ENCODE measurements around the gene RER1. TPM values are rescaled to one million over a fixed set of nuclear protein-coding genes. Genes with fewer than 3 reads are reported as not detected.

Gene RER1
- polyA plus RNA-seq, 1 donor = 70.7 TPM

- DNase-seq (ENCODE audit: low read depth) = no peak
Measured at GRCh38 chr1:2389644-2390043, 2.0 kb upstream of the RER1 start.

GRCh38 chr1:2391931-2392509 lies 379 bp downstream of the RER1 start:
- no peak for DNase-seq (ENCODE audit: low read depth)

DNA sequence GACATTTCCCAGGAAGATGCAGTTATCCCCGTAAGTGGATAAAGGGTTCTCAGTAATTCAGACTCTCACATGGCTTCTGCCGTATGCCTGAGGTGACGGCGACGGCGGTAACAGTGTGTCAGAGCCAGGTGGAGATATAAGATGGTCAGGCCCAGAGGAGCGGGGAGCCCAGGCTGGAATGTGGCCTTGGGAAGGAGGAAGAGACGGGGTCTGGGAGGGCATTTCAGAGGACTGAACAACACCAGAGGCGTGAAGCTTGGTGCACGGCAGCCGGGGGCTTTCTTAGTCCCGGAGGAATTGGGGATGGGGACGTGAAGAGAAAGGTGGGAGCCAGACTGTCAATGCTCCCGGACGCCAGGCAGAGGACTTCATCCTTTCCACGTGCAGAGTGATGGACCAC lies 1.0 kb downstream of the RER1 start:
- DNase-seq (ENCODE audit: low read depth) = no peak

DNA sequence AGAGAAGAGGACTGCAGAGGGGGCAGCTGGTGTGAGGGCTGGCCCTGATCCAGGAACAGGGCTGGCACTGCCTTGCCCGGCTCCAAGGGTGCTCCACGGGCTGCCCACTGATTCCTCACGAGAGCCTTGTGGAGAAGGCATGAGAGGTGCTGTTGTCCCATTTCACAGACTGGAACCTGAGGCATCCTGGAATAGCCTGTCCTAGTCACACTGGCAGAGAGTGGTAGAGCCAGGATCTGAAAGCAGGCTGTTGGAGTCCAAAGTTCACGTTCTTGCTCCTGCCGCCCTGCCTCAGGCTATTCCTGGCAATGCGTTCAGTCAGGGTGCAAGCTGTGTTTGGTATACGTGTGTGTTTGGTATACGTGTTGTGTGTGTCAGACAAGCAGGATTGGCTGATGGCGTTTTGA lies 1.8 kb downstream of the RER1 start:
- DNase-seq (ENCODE audit: low read depth) = no peak

DNA sequence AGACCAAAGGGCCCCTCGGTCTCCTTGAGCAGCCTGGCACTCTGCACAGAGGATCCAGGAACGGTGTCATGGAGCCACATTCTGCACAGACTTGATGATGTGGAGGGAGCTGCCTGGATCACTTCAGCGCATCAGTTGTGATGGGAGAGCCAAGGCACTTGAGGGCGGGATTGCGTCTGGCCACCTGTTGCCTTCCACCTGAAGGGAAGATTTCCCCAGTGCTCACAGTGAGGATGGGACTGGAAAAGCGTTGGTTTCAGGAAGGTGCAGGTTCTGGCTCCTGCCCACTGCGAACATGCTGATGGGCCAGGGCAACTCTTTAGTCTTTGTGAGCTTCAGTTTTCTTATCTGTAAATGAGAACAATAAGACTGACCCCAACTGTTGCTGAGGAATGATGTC lies 2.6 kb downstream of the RER1 start:
- no peak for DNase-seq (ENCODE audit: low read depth)

- DNase-seq (ENCODE audit: low read depth) = no peak
Measured at GRCh38 chr1:2394761-2395160, 3.1 kb downstream of the RER1 start.

DNA sequence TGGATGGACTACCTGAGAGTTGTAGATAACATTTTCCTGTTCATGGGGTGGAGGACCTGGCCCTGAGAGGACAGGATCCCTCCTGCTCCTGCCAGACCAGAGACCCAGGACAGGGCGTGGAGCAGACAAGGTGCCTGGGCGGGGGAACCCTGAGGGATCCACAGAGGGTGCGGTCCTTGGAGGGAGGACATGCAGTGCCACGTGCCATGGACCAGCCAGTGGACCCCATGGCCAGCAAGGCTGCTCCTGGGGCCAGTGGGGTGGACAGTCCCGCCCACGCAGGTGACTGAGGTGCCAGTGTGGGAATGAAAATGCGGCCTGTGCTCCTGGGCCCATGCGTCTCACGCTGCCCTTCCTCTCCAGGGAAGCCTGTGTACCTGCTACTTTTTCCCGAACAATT lies 3.6 kb downstream of the RER1 start:
- no peak for DNase-seq (ENCODE audit: low read depth)

DNA sequence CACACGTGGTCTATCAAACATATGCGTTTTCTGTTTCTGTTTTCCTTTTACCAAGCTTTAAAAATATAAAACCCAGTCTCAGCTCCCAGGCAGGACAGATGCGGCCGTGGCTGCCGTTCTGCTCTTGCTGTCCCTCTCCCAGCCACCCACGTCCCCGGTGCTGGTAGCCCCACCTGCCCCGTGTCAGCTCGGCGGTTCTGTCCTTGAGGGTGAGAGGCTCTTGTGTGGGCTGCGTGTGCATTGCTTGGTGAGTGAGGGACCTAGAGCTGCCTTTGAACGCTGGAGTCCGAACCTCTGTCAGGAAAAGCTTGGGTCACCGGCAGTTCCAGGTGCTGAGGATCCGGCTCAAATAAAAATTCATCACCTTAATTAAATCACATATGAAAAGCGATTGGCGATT lies 4.4 kb downstream of the RER1 start:
- DNase-seq (ENCODE audit: low read depth) = no peak

DNA sequence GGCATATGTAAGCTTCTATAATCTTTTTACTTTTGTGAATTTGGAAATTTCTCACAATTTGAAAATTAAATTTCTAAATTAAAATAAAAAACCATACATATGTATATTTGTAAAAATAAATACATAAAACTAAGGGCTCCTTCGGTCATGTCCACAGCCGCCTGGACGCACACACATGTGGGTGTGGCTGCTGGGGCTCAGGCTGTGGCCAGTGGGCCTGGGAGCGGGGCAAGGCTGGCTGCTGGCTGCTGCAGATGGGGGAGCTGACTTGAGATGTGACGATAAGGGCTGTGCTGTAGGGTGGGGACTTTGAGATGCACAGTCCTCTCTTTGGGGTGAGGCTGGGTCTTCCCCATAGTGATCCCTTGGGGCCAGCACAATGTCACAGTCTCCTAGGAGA lies 4.8 kb downstream of the RER1 start:
- DNase-seq (ENCODE audit: low read depth) = no peak

- no peak for DNase-seq (ENCODE audit: low read depth)
Measured at GRCh38 chr1:2397007-2397679, 5.5 kb downstream of the RER1 start.

DNA sequence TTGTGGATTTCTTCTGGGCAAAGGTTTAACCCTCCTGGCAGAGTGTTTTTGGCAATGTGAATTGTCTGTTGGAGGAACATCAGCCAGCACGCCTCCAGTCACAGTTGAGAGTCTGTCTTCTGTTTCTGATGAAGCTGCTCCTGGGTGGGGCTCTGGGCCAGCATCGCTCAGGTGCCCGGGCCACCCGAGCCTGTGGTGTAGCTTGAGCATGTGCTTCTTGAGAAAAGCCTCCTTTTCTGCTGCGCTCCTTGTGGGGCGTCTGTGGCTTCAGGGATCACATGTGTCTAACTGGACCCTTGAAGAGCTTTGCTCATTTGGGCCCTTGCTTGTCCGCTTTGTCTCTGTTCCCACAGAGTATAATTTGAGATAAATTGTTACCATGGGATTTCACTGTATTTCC lies 7.2 kb downstream of the RER1 start:
- no peak for DNase-seq (ENCODE audit: low read depth)

GRCh38 chr1:2399890-2400575 lies 8.4 kb downstream of the RER1 start:
- DNase-seq (ENCODE audit: low read depth) = no peak

DNA sequence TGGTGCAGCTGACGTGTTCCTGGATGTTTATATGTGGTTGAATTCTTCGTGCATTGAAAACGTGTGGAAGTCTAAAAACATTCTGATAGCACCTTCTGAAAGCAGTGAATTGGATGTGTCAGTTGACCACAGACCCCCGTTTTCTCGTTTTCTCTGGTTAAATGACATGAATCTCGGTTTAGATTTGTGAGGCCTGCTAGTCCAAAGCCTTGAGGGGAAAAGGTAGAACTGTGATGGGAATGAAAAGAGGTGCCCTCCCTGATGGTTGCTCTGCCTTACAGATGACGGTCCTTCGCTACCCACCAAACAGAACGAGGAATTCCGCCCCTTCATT lies 8.9 kb downstream of the RER1 start:
- DNase-seq (ENCODE audit: low read depth) = no peak

GRCh38 chr1:2400950-2401649 lies 9.5 kb downstream of the RER1 start:
- DNase-seq (ENCODE audit: low read depth) = no peak

DNA sequence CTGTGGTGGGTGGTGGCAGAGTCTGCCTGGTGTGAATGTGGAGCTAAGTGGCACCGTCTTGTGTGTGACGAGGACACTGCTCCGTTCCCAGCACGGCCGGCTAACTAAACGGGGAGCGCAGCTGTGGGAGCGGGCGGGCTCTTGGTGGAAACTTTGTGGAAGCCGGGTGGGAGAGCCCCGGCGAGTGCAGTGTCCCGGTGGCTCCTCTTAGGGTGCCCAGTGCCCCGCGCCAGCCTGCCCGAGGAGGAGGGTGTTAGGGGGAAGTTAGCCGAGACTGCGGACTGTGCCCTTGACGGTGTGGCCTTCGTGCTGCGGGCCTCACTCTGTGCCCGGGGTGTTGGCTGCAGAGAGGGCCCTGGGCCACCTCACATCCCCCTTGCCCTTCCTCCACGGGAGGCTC lies 10.8 kb downstream of the RER1 start:
- DNase-seq (ENCODE audit: low read depth) = no peak

DNA sequence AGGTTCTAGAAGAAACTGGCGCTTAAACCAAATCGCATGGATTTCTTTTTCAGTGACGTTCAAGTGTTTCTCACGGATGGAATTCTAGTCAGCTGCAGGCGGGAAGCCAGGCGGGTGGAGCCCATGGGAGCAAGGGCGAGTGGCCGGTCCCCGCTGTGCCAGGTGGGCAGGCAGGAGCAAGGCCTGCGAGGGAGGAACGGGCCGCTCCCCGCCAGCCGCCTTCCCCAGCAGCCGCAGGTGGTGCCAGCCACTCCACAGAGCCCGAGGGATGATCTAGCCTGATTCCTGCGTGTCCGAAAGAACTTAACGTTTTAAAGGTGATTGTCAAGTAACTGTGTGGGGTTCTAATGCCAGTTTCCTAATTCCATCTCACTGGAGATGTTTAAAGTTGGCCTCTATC lies 11.6 kb downstream of the RER1 start:
- no peak for DNase-seq (ENCODE audit: low read depth)

DNA sequence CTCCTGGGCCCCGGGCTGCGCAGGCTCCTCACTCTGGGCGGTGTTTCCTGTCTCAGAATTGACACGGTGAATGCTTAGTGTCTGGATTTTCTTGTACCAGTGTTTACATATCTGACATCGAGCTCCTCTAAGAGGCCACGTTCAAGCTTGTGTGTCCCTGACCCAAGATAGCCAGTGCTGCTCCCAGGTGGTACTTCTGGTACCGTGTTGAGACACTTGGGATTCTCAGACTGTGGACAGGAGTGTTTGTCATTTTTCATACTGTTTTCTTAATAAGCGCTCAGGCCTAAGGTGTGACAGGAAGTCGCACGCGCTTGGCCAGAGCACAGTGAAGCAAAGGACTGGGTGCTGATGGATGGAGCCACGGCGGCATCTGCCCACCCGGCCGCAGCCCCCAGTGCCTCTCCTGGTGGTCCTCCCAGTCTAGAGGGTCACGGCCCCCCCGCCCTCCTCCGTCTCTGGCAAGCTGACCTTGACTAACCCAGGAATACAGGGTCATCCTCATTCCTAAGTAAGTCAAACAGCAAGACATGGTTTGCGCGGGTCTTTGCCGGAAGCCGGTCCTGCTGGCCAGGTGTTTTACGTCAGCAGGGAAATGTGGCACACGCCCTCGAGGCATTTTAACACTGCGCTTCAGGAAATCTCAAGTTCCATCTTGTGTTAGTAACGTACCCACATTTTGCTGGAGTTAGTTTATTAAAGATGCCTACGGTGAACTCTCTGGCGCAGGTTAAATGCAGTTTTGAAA lies 12.7 kb downstream of the RER1 start:
- DNase-seq (ENCODE audit: low read depth) = no peak

GRCh38 chr1:2404890-2405511 lies 13.4 kb downstream of the RER1 start:
- no peak for DNase-seq (ENCODE audit: low read depth)

DNA sequence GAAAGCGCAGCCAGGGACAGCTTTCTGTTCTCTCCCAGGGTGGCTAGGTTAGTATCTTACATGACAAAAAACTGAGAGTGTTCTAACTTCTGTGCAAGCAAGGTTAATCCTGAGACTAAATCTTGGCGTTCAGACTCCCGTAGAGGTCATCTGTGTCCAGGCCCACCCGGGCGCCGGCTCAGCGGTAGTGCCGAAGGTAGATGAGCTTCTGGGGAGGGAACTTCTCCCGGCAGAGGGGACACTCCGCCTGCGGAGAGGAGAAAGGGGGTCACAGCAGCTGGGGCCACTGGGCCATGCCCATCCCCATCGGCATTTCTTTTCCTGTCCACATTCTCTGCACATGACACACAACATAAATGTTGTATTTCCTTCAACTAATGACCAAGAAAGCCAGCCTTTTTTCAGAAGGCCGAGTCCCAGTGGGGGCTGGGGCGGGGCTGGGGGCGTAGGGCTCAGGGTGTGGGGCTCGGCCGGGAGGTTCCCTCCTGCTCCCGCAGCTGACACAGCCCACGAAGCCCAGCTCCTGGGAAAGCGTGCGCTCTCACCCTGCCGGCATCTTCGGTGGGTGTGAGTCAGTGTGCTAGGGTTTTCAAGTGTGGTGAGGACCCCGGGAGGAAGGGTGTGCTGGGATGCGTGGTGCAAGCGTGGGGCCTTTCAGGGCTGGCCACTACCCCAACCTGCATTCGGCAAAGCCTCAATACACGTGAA lies 14.1 kb downstream of the RER1 start:
- no peak for DNase-seq (ENCODE audit: low read depth)

- DNase-seq (ENCODE audit: low read depth) = no peak
Measured at GRCh38 chr1:2406451-2407041, 14.9 kb downstream of the RER1 start.
